NB4 (cell line): ENCODE measurements around the gene PCDHB16.
"Not testable (repeated sequence)": the region's sequence is repeated elsewhere in the genome, so short reads cannot be mapped to it uniquely, and the experiment has no call there.

Experiments
- CTCF ChIP-seq: IDR thresholded peaks from one replicate; pipeline ENCODE4 v1.5.1; 2012; ENCODE audit warnings: low read depth, low read length
- MAX ChIP-seq: IDR thresholded peaks from 2 replicates; pipeline ENCODE4 v1.6.1; 2011; ENCODE audit warnings: low read depth, low read length
- MYC ChIP-seq: IDR thresholded peaks from 2 replicates; pipeline ENCODE4 v1.6.1; 2011; ENCODE audit warnings: low read depth, low read length
- POLR2A ChIP-seq: IDR thresholded peaks from 2 replicates; pipeline ENCODE4 v1.6.1; 2011; ENCODE audit warnings: mild to moderate bottlenecking; ENCODE audit not compliant: insufficient read length; ENCODE audit errors: extremely low read depth

- not testable (repeated sequence) for TF ChIP-seq CTCF, POLR2A, MYC, MAX
These were observed 2.1 kb downstream of the PCDHB16 start for GRCh38 chr5:141184117-141184855.
